Hepatocyte (in vitro differentiated cells): ENCODE data around the gene MYO5A. TPM values are rescaled to one million over a fixed set of nuclear protein-coding genes. Genes with fewer than 3 reads are reported as not detected.

Experiments
- DNase-seq: peaks from one replicate; pipeline ENCODE4 v3.0.0-alpha.2; 2016; ENCODE audit warnings: low spot score
- H2AFZ ChIP-seq: fragments of 200-600 bp; sonication (generic); 2 replicates; pipeline ENCODE4 v1.6.0; 2016; ENCODE audit warnings: antibody characterized with exemption, mild to moderate bottlenecking
- H3K27ac ChIP-seq: fragments of 200-600 bp; sonication (generic); 2 replicates; pipeline ENCODE4 v1.5.1; 2016; ENCODE audit warnings: mild to moderate bottlenecking
- H3K27me3 ChIP-seq: fragments of 200-600 bp; sonication (generic); 2 replicates; pipeline ENCODE4 v1.6.1; 2016
- H3K36me3 ChIP-seq: fragments of 200-600 bp; sonication (generic); replicated peaks from 2 replicates; pipeline ENCODE4 v1.5.1; 2016; ENCODE audit warnings: low read depth; ENCODE audit not compliant: insufficient read depth
- H3K4me1 ChIP-seq: fragments of 200-600 bp; sonication (generic); 2 replicates; pipeline ENCODE4 v1.5.1; 2016; ENCODE audit warnings: mild to moderate bottlenecking, moderate library complexity; ENCODE audit not compliant: insufficient read depth
- H3K4me2 ChIP-seq: fragments of 200-600 bp; sonication (generic); 2 replicates; pipeline ENCODE4 v1.6.0; 2016
- H3K4me3 ChIP-seq: fragments of 200-600 bp; sonication (generic); 2 replicates; pipeline ENCODE4 v1.5.1; 2016; ENCODE audit warnings: mild to moderate bottlenecking
- H3K79me2 ChIP-seq: fragments of 200-600 bp; sonication (generic); 2 replicates; pipeline ENCODE4 v1.6.0; 2017; ENCODE audit warnings: mild to moderate bottlenecking
- H3K9me2 ChIP-seq: fragments of 200-600 bp; sonication (generic); replicated peaks from 2 replicates; pipeline ENCODE4 v1.6.0; 2017; ENCODE audit warnings: mild to moderate bottlenecking; ENCODE audit not compliant: insufficient read depth
- H3K9me3 ChIP-seq: fragments of 200-600 bp; sonication (generic); 2 replicates; pipeline ENCODE4 v1.5.1; 2016; ENCODE audit warnings: low read depth, mild to moderate bottlenecking
- H4K20me1 ChIP-seq: fragments of 200-600 bp; sonication (generic); 2 replicates; pipeline ENCODE4 v1.6.0; 2016; ENCODE audit warnings: mild to moderate bottlenecking; ENCODE audit not compliant: insufficient read depth, poor library complexity, severe bottlenecking
- CTCF ChIP-seq: fragments of 200-600 bp; sonication (generic); IDR thresholded peaks from 2 replicates; pipeline ENCODE4 v1.5.1; 2016; ENCODE audit warnings: antibody characterized with exemption, mild to moderate bottlenecking; ENCODE audit not compliant: poor library complexity
- EZH2 ChIP-seq: fragments of 200-600 bp; sonication (generic); IDR thresholded peaks from 2 replicates; pipeline ENCODE4 v1.6.1; 2016; ENCODE audit warnings: antibody characterized with exemption, mild to moderate bottlenecking, borderline replicate concordance
- EZH2phosphoT487 ChIP-seq: fragments of 200-600 bp; sonication (generic); IDR thresholded peaks from one replicate; pipeline ENCODE4 v1.6.1; 2018; ENCODE audit warnings: antibody characterized with exemption, mild to moderate bottlenecking, low read depth, moderate library complexity; ENCODE audit not compliant: unreplicated experiment, severe bottlenecking
- WGBS: methylation state at CpG from one replicate; pipeline ENCODE4 v1.1.6; 2016; ENCODE audit warnings: low lambda C conversion rate; ENCODE audit errors: missing lambda C conversion rate; 5-methylcytosine and 5-hydroxymethylcytosine counted together
- polyA plus RNA-seq: library from polyadenylated mRNA; unstranded; fragments of >200 nt; fragmentation: Nextera tagmentation; extraction: Ambion mirVana; gene quantifications from 2 replicates; pipeline ENCODE4 v1.2.1, GENCODE V29; 2016
- total RNA-seq: library from RNA; depleted of rRNA; stranded (reverse); fragments of >200 nt; gene quantifications from 2 replicates; pipeline ENCODE4 v1.2.3, GENCODE V29; 2014

The MYO5A gene
- total and polyA plus RNA-seq, 2 experiments from 2014 or later = 3.7 to 14.8 TPM

GRCh38 chr15:52428297-52428696 is 100.4 kb downstream of the MYO5A start:
- H3K4me2 ChIP-seq = peak overlapping the region; percentile 30
- no peaks in the 10 kb centered on the region for H4K20me1 ChIP-seq
- H3K36me3 ChIP-seq = no peaks in the 10 kb centered on the region
- H3K79me2 ChIP-seq = no peaks in the 10 kb centered on the region
- no peak for DNase-seq
- WGBS = 80% methylated on average over 4 of the region's 4 CpGs
- no peaks in the 10 kb centered on the region for H3K9me2 ChIP-seq
- TF ChIP-seq EZH2 = no peak
- TF ChIP-seq CTCF = no peak
- H3K27me3 ChIP-seq = no peaks in the 10 kb centered on the region
- no peaks in the 10 kb centered on the region for H3K9me3 ChIP-seq
- H2AFZ ChIP-seq = no peak overlapping the region
- peak overlapping the region; percentile 30 for H3K27ac ChIP-seq
- no peaks in the 10 kb centered on the region for H3K4me1 ChIP-seq
- H3K4me3 ChIP-seq = no peak overlapping the region

DNA sequence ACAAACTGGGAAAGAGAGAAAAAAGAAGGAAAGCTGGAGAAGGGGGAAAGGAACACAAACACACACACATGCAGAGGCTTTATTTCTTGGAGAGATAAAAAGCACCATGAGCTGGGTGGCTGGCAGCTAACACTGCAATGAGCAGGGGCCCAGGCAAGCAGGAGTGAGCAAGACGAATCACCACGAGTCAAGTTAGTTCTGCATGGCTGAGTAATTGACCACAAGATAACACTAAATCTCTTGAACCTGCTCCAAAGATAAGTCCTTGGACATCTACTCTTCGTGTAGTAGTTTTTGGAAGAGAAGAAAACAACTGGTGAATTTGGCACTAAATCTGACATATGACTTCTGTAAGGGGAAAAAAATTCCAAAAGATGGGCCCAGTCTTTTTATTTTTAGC is 100.9 kb downstream of the MYO5A start:
- no peak for TF ChIP-seq CTCF
- TF ChIP-seq EZH2phosphoT487 = no peak
- TF ChIP-seq EZH2 = no peak

GRCh38 chr15:52424856-52425431 is 103.7 kb downstream of the MYO5A start:
- Histone ChIP-seq H3K36me3 (no peaks in the 10 kb centered on the region), H3K4me2 (no peak overlapping the region), H3K4me3 (no peak overlapping the region), H3K27ac (no peak overlapping the region), H2AFZ (no peak overlapping the region), H3K79me2 (no peaks in the 10 kb centered on the region), H3K4me1 (no peaks in the 10 kb centered on the region), H4K20me1 (no peaks in the 10 kb centered on the region), H3K9me3 (no peaks in the 10 kb centered on the region), H3K9me2 (no peaks in the 10 kb centered on the region), H3K27me3 (no peaks in the 10 kb centered on the region)
- DNase-seq = no peak
- TF ChIP-seq EZH2phosphoT487 (no peak), EZH2 (no peak), CTCF (no peak)
- 92% methylated on average over 2 of the region's 2 CpGs for WGBS

More for the DNA sequence above, 100.9 kb downstream of the MYO5A start:
- H3K36me3 ChIP-seq = no peaks in the 10 kb centered on the region
- H4K20me1 ChIP-seq = no peaks in the 10 kb centered on the region
- no peak overlapping the region for H2AFZ ChIP-seq
- peak; percentile 43 for DNase-seq
- WGBS = 27% methylated on average over 3 of the region's 3 CpGs
- peak overlapping the region; percentile 30 for H3K4me2 ChIP-seq
- no peaks in the 10 kb centered on the region for H3K9me3 ChIP-seq
- H3K79me2 ChIP-seq = no peaks in the 10 kb centered on the region
- no peaks in the 10 kb centered on the region for H3K4me1 ChIP-seq
- no peaks in the 10 kb centered on the region for H3K27me3 ChIP-seq
- H3K4me3 ChIP-seq = no peak overlapping the region
- H3K9me2 ChIP-seq = no peaks in the 10 kb centered on the region
- peak overlapping the region; percentile 30 for H3K27ac ChIP-seq

- no peaks in the 10 kb centered on the region for H3K4me1 ChIP-seq
- no peak overlapping the region for H2AFZ ChIP-seq
- TF ChIP-seq EZH2 (no peak), CTCF (no peak)
- no peaks in the 10 kb centered on the region for H3K9me3 ChIP-seq
- H3K4me2 ChIP-seq = no peak overlapping the region
- H4K20me1 ChIP-seq = no peaks in the 10 kb centered on the region
- no peaks in the 10 kb centered on the region for H3K27me3 ChIP-seq
- H3K27ac ChIP-seq = no peak overlapping the region
- H3K79me2 ChIP-seq = no peaks in the 10 kb centered on the region
- H3K4me3 ChIP-seq = no peak overlapping the region
- 96% methylated on average over 1 of the region's 1 CpG for WGBS
- H3K9me2 ChIP-seq = no peaks in the 10 kb centered on the region
- DNase-seq = no peak
- no peaks in the 10 kb centered on the region for H3K36me3 ChIP-seq
These were observed 104.8 kb downstream of the MYO5A start for GRCh38 chr15:52423852-52424251.
